ENCODE data around the gene FAXC.

GRCh38 chr6:99390896-99391295, 41.4 kb upstream of the FAXC start:
- TF ChIP-seq, protein P1, sequence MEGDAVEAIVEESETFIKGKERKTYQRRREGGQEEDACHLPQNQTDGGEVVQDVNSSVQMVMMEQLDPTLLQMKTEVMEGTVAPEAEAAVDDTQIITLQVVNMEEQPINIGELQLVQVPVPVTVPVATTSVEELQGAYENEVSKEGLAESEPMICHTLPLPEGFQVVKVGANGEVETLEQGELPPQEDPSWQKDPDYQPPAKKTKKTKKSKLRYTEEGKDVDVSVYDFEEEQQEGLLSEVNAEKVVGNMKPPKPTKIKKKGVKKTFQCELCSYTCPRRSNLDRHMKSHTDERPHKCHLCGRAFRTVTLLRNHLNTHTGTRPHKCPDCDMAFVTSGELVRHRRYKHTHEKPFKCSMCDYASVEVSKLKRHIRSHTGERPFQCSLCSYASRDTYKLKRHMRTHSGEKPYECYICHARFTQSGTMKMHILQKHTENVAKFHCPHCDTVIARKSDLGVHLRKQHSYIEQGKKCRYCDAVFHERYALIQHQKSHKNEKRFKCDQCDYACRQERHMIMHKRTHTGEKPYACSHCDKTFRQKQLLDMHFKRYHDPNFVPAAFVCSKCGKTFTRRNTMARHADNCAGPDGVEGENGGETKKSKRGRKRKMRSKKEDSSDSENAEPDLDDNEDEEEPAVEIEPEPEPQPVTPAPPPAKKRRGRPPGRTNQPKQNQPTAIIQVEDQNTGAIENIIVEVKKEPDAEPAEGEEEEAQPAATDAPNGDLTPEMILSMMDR (IDR thresholded peaks at IDR 0.05; ENCODE audit: low read length): no peak
- no peak for TF ChIP-seq EZH2 (optimal IDR thresholded peaks at IDR 0.05; ENCODE audit: low read depth, low read length)
- TF ChIP-seq EZH2phosphoT487 (IDR thresholded peaks at IDR 0.05; ENCODE audit: low read length): no peak
